ENCODE data around the gene SGCA.
A peak's percentile ranks its signal among the peaks of the same experiment; 100 is the strongest.

Gene SGCA

DNA sequence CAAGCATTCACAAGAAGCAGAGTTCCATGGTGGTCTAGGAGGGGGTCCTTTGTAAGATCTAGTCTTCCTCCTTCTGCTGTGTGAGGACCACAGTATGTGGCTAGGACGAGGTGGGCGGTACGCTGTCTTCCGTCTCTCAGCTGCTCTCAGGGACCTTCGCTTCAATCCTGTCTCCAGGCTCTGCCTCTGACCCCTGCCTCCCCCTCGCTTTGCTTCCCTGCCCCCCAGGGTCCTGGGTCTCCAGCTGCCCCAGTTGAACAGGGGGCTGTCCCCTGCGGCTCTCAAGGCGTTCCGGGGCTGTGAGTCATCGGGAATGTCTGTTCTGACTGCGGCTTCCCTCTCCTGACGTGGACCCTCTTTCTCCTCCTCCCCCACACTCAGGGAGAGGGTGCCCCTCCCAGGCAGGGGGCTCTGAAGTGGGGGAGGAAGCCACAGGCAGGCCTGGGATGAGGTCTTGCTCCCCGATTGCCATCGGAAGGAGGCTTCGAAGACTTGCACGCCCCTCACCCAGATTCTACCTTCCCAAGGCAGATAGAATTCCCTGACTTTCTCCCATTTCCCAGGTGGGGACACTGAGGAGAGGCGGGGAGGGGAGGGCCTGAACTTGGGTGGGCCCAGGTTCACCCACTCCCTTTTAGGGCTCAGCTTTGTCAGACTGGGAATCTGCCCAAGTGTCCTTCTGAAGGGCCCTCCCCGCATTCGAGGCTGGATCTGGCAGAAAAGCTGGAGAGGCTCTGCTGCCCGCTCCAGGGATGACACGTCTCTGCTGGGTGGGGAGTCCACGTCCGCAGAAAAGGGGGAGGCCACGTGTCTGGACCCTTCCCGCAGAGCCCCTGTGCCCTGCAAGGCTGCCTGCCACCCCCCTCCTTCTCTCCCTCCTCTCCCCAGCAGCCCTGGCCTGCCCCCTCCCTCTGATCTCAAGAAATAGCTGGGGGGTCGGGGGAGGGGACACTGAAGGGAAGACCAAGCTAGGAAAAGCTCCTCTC lies 44.7 kb downstream of the SGCA start:
- Mint-ChIP-seq H3K36me3 (ENCODE audit: low read depth) (no peaks in the 10 kb centered on the region), H3K4me3 (no peak overlapping the region), H3K27me3 (ENCODE audit: low read depth) (peaks cover 43% of the 10 kb centered on the region), H3K27ac (no peak overlapping the region), H3K4me1 (ENCODE audit: low read depth) (peaks cover 10% of the 10 kb centered on the region), H3K9me3 (no peaks in the 10 kb centered on the region)
- no peak for DNase-seq (ENCODE audit: low spot score)

DNA sequence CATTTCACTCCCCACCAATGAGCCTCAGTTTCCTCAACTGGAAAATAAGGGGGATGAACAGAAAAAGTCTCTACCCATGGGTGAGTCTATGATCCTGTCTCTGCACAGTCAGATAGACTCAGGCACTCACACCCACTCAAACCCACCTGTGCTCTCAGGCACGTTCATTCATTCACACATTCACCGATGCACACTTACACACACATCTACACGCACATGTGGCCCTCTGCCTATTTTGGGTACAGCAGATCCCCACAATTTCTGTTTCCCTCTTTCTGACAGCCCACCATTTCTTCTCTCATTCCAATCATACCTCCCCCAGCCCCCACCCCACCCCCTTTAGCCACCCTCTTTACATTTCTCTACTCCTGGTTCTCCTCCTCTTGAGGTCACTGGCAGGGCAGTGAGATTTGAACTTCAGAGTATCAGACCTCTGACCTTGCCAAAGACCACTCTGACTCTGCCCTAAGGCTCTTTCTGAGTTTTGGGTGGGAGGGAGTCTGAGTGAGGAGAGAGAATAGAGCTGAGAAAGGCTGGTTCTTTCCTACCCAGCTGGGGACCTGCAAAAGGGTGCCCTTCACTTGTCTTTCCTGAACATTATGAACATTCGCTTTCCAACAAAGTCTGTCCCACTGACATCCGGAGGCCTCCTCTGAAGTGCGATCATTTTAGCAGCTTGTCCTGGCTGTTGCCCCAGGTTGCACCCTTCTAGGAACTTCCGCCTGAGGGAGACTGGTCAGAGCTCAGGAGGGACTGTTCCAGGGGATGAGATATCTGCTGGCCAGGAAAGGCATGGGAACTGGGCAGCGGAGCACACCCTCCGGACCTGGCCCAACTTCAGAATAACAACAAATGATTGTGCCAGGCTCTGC lies 45.7 kb downstream of the SGCA start:
- DNase-seq (ENCODE audit: low spot score): no peak
- no peak overlapping the region for H3K4me3 Mint-ChIP-seq
- H3K27ac Mint-ChIP-seq: no peak overlapping the region
- peaks cover 10% of the 10 kb centered on the region for H3K4me1 Mint-ChIP-seq (ENCODE audit: low read depth)
- no peaks in the 10 kb centered on the region for H3K9me3 Mint-ChIP-seq
- peaks cover 42% of the 10 kb centered on the region for H3K27me3 Mint-ChIP-seq (ENCODE audit: low read depth)
- no peaks in the 10 kb centered on the region for H3K36me3 Mint-ChIP-seq (ENCODE audit: low read depth)

DNA sequence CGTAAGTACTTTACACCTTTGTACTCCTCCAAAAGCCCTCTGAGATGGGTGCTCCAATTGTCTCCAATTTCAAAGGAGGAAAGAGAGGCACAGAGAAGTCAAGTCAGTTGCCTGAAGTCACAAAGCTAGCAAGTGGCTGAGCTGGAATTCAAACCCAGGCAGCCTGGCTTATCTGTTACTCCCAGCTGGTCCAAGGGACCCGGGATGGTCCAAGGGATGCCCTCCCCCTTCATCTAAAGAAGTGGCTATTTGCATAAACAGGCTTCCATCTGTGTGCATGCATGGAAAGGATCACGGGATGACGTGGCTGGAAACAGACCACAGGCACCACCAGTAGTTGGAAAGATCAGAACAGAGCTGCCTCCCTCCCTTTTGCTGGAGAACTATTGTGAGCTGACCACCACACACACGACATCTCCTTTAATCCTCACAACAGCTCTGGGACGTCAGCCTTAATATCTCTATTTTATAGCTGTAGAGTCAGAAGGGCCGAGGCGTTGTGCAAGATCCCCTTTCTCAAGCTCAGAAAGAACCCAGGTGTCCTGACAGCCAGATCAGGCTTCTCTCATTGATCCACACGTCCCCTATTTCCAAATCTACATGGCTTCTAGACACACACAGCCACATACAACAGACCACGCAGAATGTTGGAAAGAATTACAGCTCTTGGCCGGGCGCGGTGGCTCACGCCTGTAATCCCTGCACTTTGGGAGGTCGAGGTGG lies 46.5 kb downstream of the SGCA start:
- no peak overlapping the region for H3K4me3 Mint-ChIP-seq
- no peak overlapping the region for H3K27ac Mint-ChIP-seq
- H3K4me1 Mint-ChIP-seq (ENCODE audit: low read depth): peaks cover 8% of the 10 kb centered on the region
- no peak for DNase-seq (ENCODE audit: low spot score)
- no peaks in the 10 kb centered on the region for H3K9me3 Mint-ChIP-seq
- peaks cover 40% of the 10 kb centered on the region for H3K27me3 Mint-ChIP-seq (ENCODE audit: low read depth)
- no peaks in the 10 kb centered on the region for H3K36me3 Mint-ChIP-seq (ENCODE audit: low read depth)

DNA sequence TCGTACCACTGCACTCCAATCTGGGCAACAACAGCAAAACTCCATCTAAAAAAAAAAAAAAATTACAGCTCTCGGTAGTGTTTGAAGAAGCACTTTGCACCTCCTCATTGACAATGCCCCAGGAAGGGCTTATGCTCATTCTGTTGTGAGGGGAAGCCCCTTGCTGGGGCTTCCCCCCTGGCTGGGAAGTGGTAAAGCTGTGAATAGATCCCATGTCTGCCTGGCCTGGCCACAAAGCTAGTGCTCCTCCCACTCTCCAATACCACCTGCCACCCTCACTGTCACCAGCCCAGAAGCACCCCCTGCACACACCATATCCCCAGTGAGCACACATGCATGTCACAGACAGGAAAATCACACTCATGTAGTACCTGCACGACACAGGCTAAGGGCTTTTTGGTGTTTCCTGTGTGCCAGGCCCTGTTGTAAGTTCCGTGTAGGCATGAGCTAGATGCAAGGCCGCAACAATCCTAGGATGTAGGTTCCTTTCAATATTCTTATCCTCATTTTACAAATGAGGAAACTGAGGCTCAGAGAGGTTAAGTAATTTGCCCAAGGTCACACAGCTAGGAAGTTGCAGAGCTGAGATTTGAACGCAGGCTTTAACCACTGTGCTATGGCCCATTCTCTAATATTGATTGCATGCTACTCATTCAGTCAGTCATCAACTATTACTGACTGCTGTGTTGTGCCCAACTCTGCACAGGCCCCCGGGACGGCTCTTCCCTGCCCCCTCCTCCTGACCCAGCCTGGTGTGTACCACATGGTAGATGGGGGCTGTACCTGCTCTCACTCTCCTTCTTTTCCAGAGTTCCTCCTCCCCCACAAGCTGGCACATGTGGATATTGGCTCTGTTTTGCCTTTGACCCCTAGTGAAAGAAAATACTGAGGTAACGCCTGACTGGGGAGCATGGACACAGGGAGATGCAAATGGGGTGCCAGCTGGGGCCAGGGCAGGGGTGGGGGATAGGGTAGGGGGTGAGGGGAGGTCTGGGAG lies 47.5 kb downstream of the SGCA start:
- Mint-ChIP-seq H3K27ac (no peak overlapping the region), H3K9me3 (no peaks in the 10 kb centered on the region), H3K4me1 (ENCODE audit: low read depth) (peaks cover 9% of the 10 kb centered on the region), H3K4me3 (no peak overlapping the region), H3K27me3 (ENCODE audit: low read depth) (peaks cover 35% of the 10 kb centered on the region), H3K36me3 (ENCODE audit: low read depth) (no peaks in the 10 kb centered on the region)
- peak; percentile 58 for DNase-seq (ENCODE audit: low spot score)

DNA sequence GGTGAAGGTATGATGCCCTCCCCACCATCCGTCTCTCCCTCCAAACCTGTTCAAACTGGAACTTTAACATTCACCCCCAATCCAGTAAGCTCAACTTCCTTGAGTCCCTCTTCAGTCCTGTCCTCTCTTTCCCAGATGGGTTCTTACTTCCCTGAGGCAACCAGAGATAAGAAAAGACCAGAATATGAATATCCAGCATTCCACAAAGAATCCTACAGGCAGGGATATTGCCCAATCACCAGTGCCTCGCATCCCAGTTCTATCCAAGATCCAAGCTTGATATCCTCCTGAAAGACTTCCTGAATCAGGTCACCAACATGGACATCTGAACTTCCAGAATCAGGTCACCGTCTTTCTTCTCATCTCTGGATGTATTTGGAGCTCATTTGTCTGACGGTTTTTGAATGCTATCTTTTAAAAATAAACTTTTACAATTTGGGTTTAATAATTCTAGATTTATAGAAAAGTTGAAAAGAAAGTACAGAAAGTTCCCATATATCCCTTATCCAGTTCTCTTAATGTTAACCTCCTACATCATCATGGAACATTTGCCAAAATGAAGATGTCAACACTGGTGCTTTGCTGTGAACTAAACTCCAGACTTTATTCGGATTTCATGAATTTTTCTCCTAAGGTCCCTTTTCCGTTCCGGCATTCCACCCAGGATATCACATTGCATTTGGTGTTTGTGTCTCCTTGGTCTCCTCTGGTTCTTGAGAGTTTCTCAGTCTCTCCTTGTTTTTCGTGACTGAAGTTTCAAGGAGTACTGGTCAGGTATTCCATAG lies 49.4 kb downstream of the SGCA start:
- Mint-ChIP-seq H3K27ac (no peak overlapping the region), H3K4me1 (ENCODE audit: low read depth) (peaks cover 15% of the 10 kb centered on the region), H3K9me3 (no peaks in the 10 kb centered on the region), H3K4me3 (no peak overlapping the region), H3K27me3 (ENCODE audit: low read depth) (peaks cover 27% of the 10 kb centered on the region), H3K36me3 (ENCODE audit: low read depth) (no peaks in the 10 kb centered on the region)
- no peak for DNase-seq (ENCODE audit: low spot score)

DNA sequence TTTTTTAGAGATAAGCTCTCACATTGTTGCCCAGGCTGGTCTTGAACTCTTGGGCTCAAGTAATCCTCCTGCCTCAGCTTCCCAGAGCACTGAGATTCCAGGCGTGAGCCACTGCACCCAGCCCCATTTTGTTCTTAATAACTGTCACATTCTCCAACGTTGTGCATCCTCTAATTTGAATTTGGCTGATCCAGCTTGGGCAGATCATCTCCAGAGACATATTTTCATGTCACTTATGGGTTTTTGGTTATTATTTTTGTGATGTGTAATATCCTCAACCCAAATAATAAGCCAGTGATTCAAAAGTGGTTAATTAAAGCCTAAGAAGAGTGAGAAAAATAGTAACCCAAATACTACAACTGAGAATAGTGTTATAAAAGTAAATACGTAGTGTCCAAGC lies 51.8 kb downstream of the SGCA start:
- no peak for DNase-seq (ENCODE audit: low spot score)
- Mint-ChIP-seq H3K36me3 (ENCODE audit: low read depth) (no peaks in the 10 kb centered on the region), H3K27ac (no peak overlapping the region), H3K9me3 (no peaks in the 10 kb centered on the region), H3K4me3 (no peak overlapping the region), H3K27me3 (ENCODE audit: low read depth) (peaks cover 20% of the 10 kb centered on the region), H3K4me1 (ENCODE audit: low read depth) (peaks cover 19% of the 10 kb centered on the region)

DNA sequence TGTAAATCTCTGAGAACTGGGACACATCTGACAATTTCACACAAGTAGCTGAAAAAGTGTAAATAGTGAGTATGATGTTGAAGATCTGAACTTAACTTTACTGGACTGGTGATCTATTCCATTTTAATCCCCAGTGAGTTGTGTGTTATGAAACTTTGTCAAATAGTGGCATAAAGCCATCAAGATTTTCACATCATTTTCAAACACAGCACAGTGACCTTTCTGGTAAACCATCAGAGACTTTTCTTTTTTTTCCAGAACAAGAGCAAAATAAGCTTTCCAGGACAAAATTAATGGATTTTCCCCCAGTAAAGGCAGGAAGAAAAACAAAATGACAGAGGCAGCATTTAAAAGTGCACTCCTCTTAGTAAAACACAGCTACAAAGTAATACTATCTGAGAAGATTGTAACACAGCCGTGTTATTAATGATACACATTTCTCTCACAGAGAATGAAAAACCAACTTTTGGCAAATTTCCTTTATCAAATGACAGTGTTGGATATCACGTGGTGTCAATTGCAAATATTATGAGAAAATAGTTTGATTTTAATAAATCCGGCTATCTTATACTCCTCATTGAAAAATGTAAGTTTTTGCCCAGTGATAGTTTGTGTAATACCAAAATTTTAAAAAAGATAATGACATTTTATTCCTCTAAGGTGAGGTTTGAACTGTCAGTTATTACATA lies 52.4 kb downstream of the SGCA start:
- Mint-ChIP-seq H3K27me3 (ENCODE audit: low read depth) (peaks cover 20% of the 10 kb centered on the region), H3K4me1 (ENCODE audit: low read depth) (peaks cover 15% of the 10 kb centered on the region), H3K27ac (no peak overlapping the region), H3K9me3 (no peaks in the 10 kb centered on the region), H3K36me3 (ENCODE audit: low read depth) (no peaks in the 10 kb centered on the region), H3K4me3 (no peak overlapping the region)
- no peak for DNase-seq (ENCODE audit: low spot score)

DNA sequence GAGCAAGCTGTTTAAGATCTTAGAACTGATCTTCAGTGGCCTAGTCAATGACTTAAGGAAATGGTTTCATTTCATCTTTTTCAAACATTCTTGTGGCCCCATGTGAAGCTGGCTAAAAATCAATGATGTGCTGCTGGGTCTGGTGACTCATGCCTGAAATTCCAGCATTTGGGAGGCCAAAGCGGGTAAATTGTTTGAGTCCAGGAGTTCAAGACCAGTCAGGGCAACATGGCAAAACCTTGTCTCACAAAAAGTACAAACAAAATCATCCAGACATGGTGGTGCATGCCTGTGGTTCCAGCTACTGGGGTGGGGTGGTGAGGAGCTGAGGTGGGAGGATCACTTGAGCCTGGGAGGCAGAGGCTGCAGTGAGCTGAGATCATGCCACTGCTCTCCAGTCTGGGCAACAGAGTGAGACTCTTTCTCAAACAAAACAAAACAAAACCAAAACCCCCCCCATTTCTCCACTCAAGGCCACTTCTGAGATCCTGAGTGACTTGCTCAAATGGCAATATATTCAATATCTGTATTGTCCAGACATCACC lies 53.0 kb downstream of the SGCA start:
- Mint-ChIP-seq H3K9me3 (no peaks in the 10 kb centered on the region), H3K4me1 (ENCODE audit: low read depth) (peaks cover 14% of the 10 kb centered on the region), H3K27ac (no peak overlapping the region), H3K27me3 (ENCODE audit: low read depth) (peaks cover 20% of the 10 kb centered on the region), H3K36me3 (ENCODE audit: low read depth) (no peaks in the 10 kb centered on the region), H3K4me3 (no peak overlapping the region)
- DNase-seq (ENCODE audit: low spot score): no peak

DNA sequence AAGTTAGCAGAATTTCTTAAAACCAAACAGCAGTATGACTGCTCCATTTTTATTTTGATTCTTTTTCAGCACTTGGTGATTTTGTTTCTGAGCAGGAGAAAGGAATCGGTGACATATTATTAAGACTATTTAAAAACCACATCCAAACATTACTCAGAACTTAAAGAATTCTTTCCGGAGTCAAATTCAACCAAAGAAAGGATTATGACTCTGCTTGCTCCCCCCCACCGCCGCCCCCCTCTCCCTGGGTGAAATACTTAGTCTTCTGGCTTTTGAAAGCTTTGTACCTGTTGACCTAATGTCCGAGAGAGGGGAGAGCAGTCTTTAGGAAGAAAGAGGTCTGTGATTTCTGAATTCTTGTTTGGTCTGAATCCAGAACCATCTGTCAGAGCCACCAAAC lies 53.5 kb downstream of the SGCA start:
- Mint-ChIP-seq H3K4me1 (ENCODE audit: low read depth) (peaks cover 14% of the 10 kb centered on the region), H3K4me3 (no peak overlapping the region), H3K9me3 (no peaks in the 10 kb centered on the region), H3K36me3 (ENCODE audit: low read depth) (no peaks in the 10 kb centered on the region), H3K27me3 (ENCODE audit: low read depth) (peaks cover 18% of the 10 kb centered on the region), H3K27ac (no peak overlapping the region)
- DNase-seq (ENCODE audit: low spot score): no peak

DNA sequence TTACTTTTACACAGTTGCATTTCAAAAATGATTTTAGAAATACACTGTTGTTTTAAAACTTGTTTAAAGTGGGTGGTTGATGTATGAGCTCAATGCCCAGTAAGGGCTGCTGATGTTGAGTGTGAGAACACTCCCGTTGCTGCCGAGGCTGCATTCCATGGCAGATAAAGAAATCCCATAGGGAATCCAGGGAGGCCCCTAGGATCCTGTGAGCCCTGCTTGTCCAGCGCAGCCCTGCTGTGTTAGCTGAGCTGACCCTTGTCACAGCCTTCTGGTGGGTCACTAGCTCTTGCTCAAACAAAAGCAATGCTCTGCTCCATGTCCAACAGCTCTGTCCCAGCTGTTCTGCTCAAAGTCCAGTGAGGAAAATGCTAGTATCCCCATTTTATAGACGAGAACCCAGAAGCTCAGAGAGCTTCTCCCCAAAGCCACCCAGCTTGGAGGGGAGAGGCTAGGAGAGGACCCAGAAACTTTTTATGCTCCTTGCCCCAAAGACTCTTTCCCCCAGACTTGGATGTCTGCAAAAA lies 54.2 kb downstream of the SGCA start:
- Mint-ChIP-seq H3K4me3 (no peak overlapping the region), H3K27me3 (ENCODE audit: low read depth) (peaks cover 15% of the 10 kb centered on the region)

DNA sequence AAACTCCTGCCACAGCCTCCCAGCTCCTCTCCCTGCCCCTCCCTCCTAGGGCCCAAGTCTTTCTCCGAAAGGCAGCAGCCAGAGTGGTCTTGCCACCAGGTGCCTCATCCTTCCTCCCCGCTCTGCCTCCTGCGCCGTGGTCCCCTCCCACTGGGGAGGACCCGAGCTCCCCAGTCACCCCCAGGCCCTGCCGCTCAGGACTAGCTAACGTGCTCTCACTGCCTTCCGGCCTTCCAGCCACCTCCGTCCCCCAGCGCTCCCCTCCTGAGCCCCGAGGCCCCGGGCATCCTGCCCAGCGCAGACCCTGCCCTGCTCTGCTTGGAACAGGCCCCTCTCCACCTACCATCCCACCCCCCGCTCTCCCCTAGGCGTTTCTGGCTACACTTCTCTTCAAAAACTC lies 55.0 kb downstream of the SGCA start:
- Mint-ChIP-seq H3K27me3 (ENCODE audit: low read depth) (peaks cover 11% of the 10 kb centered on the region), H3K27ac (no peak overlapping the region), H3K36me3 (ENCODE audit: low read depth) (no peaks in the 10 kb centered on the region), H3K4me3 (no peak overlapping the region), H3K4me1 (ENCODE audit: low read depth) (peaks cover 14% of the 10 kb centered on the region), H3K9me3 (peaks cover 10% of the 10 kb centered on the region)
- no peak for DNase-seq (ENCODE audit: low spot score)

More for the DNA sequence above, 54.2 kb downstream of the SGCA start:
- Mint-ChIP-seq H3K36me3 (ENCODE audit: low read depth) (no peaks in the 10 kb centered on the region), H3K27ac (no peak overlapping the region), H3K4me1 (ENCODE audit: low read depth) (peaks cover 14% of the 10 kb centered on the region), H3K9me3 (peaks cover 4% of the 10 kb centered on the region)
- no peak for DNase-seq (ENCODE audit: low spot score)

Data from T-helper 2 cell treated with Interferon-gamma antibody and Interleukin-4, amounts not matched to agents 5 μg/mL and 100 μg/mL, for 36 hours (primary cell).